Tibial nerve (tissue), 3 donors: Measurements from ENCODE around the gene FAM98B.

Experiments used
- CTCF ChIP-seq, 5 experiments: fragments of 200-600 bp in 3 of 5; fragments of 450-650 bp in 2 of 5; sonication (generic) in 3 of 5; IDR thresholded peaks; one replicate each; pipeline ENCODE4 v1.5.1; 2016 to 2019; ENCODE audit warnings: antibody characterized with exemption in 5 of 5, mild to moderate bottlenecking in 3 of 5, moderate library complexity in 2 of 5
- POLR2A ChIP-seq, 2 donors: fragments of 450-650 bp; IDR thresholded peaks; one replicate each; pipeline ENCODE4 v1.6.1; 2017; ENCODE audit warnings: antibody characterized with exemption in 2 of 2, mild to moderate bottlenecking in 2 of 2, moderate library complexity in 2 of 2

GRCh38 chr15:38477637-38478036 is 23.7 kb downstream of the FAM98B start:
- TF ChIP-seq CTCF (IDR thresholded peaks at IDR 0.05) (no peak), POLR2A (IDR thresholded peaks at IDR 0.05) (no peak)
